Measurements from ENCODE around the gene MACROD1. TPM values are rescaled to one million over a fixed set of nuclear protein-coding genes. Genes with fewer than 3 reads are reported as not detected.

Gene MACROD1
- total and polyA plus RNA-seq, 9 of the 15 experiments (the other 6 are each of a cell fraction or from before 2014, with no cell fraction given), result 1.1 to 60.0 (median 26.4) TPM

GRCh38 chr11:63969461-63969860, 196.5 kb downstream of the MACROD1 start (continued):
- TF ChIP-seq ZNF3 (CRISPR knock-in tag; IDR thresholded peaks at IDR 0.05) (no peak), TEAD1 (CRISPR knock-in tag; IDR thresholded peaks at IDR 0.05) (no peak), RFX5 (IDR thresholded peaks at IDR 0.05; ENCODE audit: low read depth, low read length) (no peak), CHD2 (IDR thresholded peaks at IDR 0.05; ENCODE audit: low read depth, low read length) (no peak), E2F6 (IDR thresholded peaks at IDR 0.05; ENCODE audit: borderline replicate concordance in 1 of 2, extremely low read depth in 1 of 2, insufficient read depth in 1 of 2, insufficient read length in 1 of 2, low read depth in 1 of 2, low read length in 1 of 2, poor library complexity in 1 of 2, severe bottlenecking in 1 of 2) (no peak), CTBP1 (IDR thresholded peaks at IDR 0.05; ENCODE audit: borderline replicate concordance) (no peak), DLX4 (CRISPR knock-in tag; IDR thresholded peaks at IDR 0.05) (no peak), NCOA6 (IDR thresholded peaks at IDR 0.05) (no peak)

GRCh38 chr11:63966444-63966843, 199.5 kb downstream of the MACROD1 start:
- no TSS peak for BruUV-seq (replicated peaks)
- ChIA-PET CTCF (ENCODE audit: low intra/inter-chr PET ratio) (no interaction called here), POLR2A (interaction anchor here (0.9 to 1.4 kb wide), 3 partner anchors 8 to 12 kb away, joined by 4 to 5 read pairs (median 4); partner anchors contain the start of gene COX8A)
- TF ChIP-seq MAFK (IDR thresholded peaks at IDR 0.05; ENCODE audit: low read length) (no peak), ATF3 (IDR thresholded peaks at IDR 0.05) (no peak), ATF3 (CRISPR knock-in tag; conservative IDR thresholded peaks at IDR 0.05) (no peak), SRSF1 (IDR thresholded peaks at IDR 0.05; ENCODE audit: low read depth, low read length) (no peak), THAP12 (CRISPR knock-in tag; IDR thresholded peaks at IDR 0.05) (no peak), ILK (tag; IDR thresholded peaks at IDR 0.05; ENCODE audit: borderline replicate concordance, low read depth) (no peak), SMARCB1 (IDR thresholded peaks at IDR 0.05; ENCODE audit: insufficient read length, low read depth) (no peak), ZNF277 (CRISPR knock-in tag; IDR thresholded peaks at IDR 0.05; ENCODE audit: borderline replicate concordance) (no peak)

More at GRCh38 chr11:63966444-63966843, 199.5 kb downstream of the MACROD1 start:
- Histone ChIP-seq H3K27me3 (ENCODE audit: control insufficient read depth in 2 of 2, insufficient read depth in 2 of 2, low read length in 2 of 2) (no peaks in the 10 kb centered on the region), H3K36me3 (ENCODE audit: control insufficient read depth, insufficient read depth, low read length) (no peaks in the 10 kb centered on the region), H3K27ac (ENCODE audit: extremely low read depth, low read depth, low read length) (no peak overlapping the region), H3K9ac (ENCODE audit: insufficient read depth in 1 of 2, low read depth in 2 of 2, low read length in 2 of 2) (no peak overlapping the region), H3K4me1 (replicated peaks in 1 of 2; ENCODE audit: control insufficient read depth in 2 of 2, insufficient read depth in 2 of 2, low read length in 2 of 2) (peaks cover 5 to 16% of the 10 kb centered on the region in 2 experiments), H3K9me1 (ENCODE audit: control insufficient read depth, insufficient read depth, low read length) (no peaks in the 10 kb centered on the region), H3K4me3 (no peak overlapping the region), H2AFZ (ENCODE audit: low read depth, low read length) (no peak overlapping the region), H4K20me1 (replicated peaks; ENCODE audit: control insufficient read depth, insufficient read depth, low read length) (no peaks in the 10 kb centered on the region), H3K4me2 (ENCODE audit: insufficient read depth, low read length) (no peak overlapping the region), H3K9me3 (replicated peaks; ENCODE audit: control insufficient read depth, insufficient read depth, low read depth, low read length) (no peaks in the 10 kb centered on the region), H3K79me2 (ENCODE audit: control insufficient read depth, insufficient read depth, low read length) (no peaks in the 10 kb centered on the region)
- in situ Hi-C loops (cut with MboI) (no loop called here), intact Hi-C loops (cut with micrococcal nuclease) (no loop called here)
- ATAC-seq (no peak), FAIRE-seq (no peak), DNase-seq (ENCODE audit: extremely low read depth in 1 of 4, low spot score in 3 of 4) (no peak)
- 91% methylated on average over 1 of the region's 1 CpG for WGBS (ENCODE audit: insufficient coverage, low coverage, missing lambda C conversion rate)
